Fibroblast of skin of back (primary cell): Measurements from ENCODE around the gene USH1C. TPM values are rescaled to one million over a fixed set of nuclear protein-coding genes. Genes with fewer than 3 reads are reported as not detected.

Experiments used
- DNase-seq: peaks from one replicate; pipeline ENCODE4 v3.0.0-alpha.2; 2013
- polyA plus RNA-seq, 2 experiments: library from polyadenylated mRNA; unstranded; fragments of 120-200 nt; gene quantifications; one replicate each; pipeline ENCODE4 v1.2.1, GENCODE V29; 2013; ENCODE audit not compliant: insufficient read length in 2 of 2

The USH1C gene
- polyA plus RNA-seq (2013, experiment 1 of 2; ENCODE audit: insufficient read length) = not detected
- not detected for polyA plus RNA-seq (2013, experiment 2 of 2; ENCODE audit: insufficient read length)

DNA sequence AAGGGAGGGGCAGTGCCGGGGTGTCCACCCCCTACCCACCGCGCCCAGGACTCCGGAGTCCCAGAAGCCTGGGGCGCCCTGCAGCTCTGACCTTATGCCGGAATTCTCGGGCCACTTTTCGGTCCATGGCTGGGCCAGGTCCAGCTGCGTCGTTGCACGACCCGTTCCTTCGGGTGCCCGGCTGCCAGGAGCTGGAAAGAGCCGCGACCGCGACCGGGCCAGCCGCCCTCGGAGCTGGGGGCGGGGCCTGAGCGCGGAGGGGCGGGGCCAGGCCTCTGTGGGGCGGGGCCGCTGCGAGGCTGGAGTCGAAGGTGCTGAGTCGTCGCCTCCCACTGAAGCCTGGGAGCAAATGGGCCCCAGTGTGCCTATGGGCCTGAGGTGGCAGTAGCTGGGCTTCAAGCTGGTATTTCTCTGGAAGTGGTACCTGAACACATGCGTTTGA is at the start of gene USH1C:
USH1C (minus strand) TSS at position 236 of the 442 bp plus-strand sequence; CDS start at position 127, 109 bp downstream.
- DNase-seq = no peak

DNA sequence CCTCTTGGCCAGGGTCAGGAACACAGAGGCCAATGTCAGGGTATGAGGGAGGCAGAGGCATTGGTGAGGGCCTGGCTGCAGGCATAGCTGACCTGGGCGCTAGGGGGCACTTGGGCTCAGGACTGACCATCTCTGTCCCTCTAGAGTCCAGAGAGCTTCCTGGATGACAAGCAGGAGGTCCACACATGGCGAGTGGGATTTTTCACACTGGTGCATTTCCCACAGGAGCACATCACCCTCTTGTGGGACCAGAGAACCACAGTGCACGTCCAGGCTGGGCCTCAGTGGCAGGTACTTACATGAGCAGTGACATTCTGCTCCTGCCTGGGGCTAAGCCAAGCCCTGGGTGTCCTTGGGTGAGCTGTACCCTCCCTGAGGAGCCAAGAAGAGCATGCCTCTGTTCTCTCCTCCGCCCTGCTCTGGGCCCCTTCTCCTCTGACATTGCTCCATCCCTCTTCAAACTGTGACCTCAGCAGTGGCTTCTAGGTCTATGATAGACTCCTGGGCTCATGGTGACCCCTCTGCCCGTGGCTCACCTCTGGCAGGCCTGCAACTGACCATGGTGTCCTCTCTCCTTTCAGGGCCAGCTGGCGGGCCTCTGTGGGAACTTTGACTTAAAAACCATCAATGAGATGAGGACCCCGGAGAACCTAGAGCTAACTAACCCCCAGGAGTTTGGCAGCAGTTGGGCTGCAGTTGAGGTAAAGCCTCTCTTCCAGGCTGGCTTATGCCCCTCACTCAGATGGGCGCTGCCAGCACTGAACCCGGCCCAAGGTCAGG is 49.4 kb upstream of the USH1C start:
- DNase-seq = no peak

DNA sequence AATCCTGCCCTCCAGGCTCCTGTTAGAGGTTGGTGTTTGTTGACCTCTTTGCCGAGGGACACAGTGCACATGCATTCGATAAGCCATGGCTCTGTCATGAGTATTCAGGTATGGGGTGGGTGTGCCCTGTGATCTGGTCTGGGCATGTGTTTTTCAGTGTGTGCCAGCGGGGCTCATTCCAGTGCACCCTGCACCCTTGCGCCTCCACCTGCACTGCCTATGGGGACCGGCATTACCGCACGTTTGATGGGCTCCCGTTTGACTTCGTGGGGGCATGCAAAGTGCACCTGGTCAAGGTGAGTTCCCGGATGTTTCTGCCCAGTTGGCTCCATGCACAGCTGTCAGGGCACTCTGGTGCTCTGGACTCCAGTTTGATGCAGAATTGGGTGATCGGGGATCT is 47.1 kb upstream of the USH1C start:
- no peak for DNase-seq

DNA sequence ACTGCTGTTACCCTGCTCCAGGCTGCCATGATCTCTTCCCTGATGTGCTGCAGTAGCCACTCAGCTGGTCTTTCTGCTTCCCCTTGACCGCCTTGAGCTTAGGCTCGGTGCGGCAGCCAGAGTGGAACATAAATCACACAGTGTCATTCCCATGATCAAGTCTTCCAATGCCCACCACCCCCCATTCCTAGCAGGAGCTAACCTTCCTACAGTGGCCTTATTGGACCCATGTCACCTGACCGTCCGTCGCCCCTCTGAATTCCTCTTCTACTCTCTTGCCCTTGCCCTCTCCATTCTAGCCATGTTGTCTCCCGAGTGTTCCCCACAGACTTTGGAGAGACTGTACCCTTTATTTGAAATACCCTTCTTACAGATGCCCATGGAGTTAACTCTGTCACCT is 46.2 kb upstream of the USH1C start:
- no peak for DNase-seq

DNA sequence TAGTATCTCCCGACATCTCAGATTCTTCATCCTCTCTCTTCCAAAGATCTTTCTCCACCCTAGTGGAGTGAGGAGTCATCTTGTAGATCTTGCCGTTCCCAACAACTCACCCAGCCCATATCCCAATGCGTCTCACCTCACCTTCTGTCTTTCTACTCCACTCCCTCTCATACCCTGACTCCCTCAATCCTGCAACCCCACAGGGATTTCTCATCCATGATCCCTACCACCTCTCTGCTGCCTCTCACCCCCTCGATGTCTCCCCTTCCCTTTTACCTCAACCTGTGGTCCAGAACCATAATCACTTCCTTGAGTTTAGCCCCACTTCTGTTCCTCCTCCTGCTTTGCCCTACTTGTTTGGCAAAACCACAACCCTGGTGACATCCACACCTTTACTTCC is 44.5 kb upstream of the USH1C start:
- no peak for DNase-seq

DNA sequence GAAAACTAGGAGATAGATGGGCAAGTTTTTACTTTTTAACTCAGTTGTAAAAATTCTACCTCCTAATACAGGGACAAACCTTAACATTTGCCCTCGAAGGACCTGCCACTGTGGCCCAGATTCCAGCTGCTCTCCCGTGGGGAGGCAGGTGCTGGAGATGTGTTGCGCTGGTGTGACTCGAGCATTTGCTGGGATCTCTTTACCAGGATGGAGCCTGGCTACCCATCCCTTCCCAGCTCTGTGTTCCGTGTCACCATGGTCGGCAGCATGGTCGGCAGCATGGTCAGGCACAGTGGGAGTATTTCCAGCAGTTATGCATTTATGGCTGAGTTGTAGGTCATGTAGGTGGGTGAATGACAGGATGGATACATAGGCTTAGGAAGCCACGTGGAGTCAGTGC is 44.0 kb upstream of the USH1C start:
- no peak for DNase-seq

DNA sequence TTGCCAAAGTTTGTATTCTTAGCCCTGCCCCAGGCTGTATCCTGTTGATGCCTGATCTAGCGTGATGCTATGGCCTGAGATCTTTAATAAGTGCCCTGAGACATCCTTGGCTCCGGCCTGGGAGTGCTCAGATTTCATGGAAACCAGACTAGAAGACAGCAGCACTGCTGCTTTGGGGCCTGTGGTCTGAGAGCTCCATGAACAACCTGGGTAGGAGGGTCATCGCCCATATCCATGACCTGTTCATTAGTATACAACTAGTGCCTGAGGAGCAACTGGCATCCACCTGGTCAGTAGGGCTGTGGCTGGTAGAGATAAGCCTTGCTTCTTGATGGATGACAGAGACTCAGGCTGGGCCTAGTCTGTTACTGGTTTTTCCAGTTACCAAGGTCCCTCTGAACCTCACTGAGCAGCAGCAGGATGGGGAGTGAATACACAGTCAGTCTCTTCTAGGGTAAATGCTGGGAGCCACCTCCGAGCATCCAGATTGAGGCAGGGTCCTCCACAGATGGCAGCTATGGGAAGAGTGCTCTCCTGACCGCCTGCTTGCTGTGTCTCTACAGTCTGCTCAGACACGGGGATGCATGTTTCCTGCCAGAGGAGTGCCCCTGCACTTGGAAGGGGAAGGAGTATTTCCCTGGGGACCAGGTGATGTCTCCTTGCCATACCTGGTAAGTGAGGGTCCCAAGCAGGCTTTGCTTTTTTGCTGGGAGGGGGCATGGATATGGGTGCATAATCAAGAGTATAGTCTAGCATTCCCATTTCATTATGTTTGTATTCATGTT is 41.9 kb upstream of the USH1C start:
- no peak for DNase-seq

DNA sequence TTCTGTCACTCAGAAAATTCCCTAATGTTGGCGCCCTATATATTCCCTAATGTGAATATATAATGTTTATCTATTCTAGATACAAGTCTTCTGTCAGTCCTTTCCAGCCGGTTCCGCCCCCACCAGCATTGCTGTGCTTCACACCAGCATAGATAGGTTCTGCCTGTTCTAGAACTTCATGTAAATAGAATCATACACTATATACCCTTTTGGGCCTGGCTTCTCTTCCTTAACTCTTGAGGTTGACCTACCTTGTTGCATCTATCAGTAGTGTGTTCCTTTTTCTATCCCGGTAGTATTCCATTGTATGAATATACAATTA is 37.5 kb upstream of the USH1C start:
- no peak for DNase-seq

DNA sequence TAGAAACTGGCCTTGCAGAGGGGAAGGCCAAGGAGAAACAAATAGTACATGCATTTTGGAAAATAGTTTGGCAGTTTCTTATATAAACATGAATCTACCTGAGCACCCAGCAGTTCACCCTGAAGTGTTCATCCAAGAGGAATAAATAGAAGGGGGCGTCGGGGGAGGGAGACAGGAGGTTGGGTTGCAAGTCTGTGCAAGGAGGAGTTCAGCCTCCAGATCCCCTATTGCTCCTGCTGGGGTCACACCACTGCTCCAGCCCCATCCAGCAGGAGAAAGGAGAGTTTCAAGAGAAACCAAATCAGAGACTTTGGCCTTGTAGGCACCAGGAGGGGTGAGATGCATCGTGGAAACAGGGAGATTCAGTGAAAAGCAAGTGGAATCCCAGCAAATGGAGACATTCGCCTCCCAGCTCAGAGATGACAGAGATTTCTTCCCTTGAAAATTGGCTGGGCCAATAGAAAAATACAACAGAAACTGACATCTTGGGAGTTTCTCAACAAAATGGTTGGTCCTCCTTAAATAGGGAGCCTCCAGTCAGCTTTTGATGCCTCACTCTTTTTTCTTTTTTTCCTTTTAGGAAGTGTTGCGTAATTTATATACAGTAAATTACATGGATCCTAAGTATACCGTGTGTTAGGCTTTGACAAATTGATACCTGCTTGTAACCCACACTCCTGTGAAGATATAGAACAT is 37.0 kb upstream of the USH1C start:
- DNase-seq = no peak

DNA sequence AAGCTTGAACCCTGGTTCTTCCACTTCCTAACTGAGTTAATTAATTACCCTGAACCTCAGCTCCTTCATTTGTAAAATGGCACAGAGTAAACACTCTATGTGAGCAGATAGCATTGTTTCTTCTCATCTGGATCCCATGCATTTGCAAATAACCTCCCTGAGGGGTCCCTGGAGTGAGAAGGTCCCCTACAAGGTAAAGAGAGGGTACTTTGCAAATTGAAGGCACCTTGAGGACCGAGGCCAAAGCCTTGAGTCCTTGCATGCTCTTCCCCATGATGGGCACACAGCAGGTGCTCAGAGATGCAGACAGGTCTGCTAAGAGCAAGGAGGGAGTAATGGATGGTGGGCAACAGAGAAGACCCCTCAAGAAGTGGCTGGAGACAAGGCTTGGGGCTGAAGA is 36.1 kb upstream of the USH1C start:
- DNase-seq = no peak

DNA sequence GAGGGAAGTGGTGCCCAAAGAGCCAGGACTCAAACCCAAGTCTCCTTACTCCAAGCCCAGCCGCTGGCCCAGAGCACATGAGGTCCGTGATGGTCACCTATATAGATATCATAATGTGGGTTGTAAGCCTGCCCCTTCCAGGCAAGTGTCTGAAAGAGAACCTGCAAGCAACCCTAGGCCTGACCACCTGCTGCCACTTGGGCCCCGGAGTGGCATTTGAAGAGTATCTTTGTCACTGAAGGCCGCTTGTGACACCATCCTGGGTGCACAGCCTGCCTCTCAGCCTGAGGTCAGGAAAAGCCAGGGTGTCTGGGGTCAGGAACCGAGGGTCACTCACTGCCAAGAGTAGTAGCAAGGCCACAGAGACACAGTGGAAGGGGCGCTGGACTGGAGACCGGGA is 35.2 kb upstream of the USH1C start:
- DNase-seq = no peak

DNA sequence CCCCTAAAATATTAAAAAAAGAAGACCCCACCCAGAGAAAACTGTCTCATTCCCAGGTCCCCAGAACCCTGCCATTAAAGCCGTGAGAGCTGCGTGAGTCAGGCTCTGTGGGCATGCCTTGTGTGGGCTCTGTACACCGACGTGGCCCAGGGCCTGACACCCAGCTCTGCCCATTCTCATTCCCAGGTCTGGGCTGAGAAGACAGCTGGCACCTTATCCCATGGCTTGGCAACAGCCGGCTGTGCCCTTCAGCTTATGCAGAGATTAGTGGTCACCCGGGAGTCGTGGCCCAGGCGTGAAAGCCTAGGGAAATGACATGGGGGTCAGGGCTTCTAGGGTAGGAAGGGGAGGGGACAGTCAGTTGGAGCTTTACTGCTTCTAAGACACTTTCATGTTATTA is 34.7 kb upstream of the USH1C start:
- DNase-seq = no peak

DNA sequence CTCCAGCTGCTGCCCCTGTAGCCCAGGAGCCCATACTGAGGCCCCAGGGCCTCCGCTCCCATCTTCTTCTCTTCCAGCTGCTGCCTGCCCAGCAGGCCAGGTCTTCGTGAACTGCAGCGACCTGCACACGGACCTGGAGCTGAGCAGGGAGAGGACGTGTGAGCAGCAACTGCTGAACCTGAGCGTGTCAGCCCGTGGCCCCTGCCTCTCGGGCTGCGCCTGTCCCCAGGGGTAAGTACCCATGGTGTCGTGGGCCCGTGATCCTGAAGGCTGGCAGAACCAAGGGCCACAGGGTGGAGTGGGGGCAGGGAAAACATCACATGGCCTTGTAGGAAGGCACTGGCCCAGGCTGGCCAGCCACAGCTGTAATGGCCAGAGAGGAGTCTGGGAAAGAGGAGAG is 34.1 kb upstream of the USH1C start:
- no peak for DNase-seq

DNA sequence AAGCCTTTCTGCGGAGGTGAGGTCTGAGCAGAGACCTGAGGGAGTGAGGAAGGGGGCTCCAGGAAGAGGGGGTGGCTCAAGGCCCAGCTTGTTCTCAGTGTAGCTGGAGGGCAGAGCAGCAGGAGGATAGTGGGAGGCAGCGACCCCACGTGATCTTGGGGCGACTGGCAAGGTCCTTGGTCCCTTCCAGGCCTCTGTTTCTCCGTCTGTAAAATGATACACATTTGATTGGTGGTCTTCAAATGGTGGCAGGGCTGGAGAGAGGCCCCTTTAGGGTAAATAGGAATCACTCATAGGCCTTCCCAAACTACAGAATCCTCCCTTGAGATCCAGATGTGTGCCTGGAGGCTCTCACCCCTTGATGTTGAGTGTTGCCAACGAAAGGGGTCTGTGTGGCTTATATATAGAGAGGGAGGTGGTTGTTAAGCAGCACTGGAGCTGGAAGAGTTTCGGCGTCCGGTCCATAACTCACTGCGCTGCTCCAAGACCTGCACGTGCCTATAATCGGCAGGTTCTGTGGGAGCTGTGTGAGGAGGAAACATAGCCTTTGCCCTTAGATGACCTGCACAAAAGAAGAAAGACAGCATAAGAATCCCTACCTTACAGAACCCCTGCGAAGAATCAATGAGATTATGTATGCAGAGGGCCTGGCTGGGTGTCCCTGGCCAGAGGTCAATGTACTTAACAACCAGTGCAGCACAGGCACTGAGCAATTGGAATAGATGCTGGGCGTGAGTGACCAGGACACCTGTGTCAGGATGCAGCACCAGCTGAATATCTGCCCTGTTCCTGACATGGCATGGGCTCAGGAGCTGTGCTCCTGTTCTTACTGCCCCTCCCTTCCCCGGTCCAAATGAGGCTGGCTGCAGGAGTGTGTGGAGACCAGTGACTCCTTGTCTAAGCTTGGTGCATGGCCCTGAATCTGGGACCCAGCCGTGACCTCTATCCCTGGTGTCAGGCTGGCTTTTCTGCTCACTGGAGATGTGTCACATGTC is 31.5 kb upstream of the USH1C start:
- DNase-seq = no peak

DNA sequence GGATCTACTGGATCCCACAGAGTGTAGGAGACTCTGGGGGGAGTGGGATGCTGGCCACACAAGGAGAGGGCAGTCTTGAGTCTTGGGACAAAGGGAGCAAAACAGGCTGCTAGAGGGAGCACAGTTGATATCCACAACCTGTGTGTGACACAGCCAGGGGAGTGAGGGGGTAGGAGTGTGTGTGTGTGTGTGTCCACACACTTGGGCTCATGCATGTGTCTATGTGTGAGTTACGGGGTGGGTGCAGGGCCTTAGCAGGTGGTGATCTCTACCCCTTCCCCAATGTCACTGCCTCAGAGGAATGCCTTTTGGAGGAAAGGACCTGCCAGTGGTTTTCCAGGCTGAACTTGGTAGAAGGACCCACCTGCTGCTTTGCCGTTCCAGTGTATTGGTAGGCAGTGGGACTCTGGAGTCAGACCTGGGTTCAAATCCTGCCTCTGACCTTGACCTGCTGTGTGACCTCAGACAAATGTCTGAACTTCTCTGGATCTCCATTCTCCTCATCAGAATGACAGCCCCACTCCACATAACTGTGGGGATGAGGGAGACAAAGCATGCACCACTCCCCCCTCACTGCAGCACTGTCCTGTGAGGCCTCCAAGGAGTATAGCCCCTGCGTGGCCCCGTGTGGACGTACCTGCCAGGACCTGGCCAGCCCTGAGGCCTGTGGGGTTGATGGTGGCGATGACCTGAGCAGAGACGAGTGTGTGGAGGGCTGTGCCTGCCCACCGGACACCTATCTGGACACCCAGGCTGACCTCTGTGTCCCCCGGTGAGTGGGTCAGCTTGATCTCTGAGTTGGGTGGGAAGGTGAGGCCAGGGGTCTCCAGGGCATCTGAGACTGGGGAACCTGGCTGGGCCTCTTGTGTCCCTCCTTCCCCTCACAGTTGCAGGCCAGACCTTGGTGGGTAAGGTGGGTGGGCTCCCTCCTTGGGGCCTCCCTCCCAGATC is 30.2 kb upstream of the USH1C start:
- no peak for DNase-seq

DNA sequence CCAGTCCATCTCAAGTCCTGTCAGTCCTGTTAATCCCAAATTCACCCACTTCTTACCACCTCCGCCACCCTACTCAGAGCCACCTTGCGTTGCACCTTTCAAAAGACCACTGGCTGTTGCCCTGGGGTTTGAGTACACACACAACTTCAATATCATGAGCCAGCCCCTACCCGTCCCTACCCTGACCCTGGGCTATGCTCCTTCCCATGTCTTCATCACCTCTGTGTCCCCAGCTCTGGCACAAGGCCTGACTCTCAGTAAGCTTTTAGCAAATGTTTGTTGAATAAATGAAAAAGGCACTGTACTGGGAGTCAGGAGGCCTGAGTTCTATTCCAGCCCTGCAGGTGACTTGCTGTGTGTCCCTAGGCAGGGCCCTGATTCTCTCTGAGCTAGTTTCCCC is 29.3 kb upstream of the USH1C start:
- no peak for DNase-seq

DNA sequence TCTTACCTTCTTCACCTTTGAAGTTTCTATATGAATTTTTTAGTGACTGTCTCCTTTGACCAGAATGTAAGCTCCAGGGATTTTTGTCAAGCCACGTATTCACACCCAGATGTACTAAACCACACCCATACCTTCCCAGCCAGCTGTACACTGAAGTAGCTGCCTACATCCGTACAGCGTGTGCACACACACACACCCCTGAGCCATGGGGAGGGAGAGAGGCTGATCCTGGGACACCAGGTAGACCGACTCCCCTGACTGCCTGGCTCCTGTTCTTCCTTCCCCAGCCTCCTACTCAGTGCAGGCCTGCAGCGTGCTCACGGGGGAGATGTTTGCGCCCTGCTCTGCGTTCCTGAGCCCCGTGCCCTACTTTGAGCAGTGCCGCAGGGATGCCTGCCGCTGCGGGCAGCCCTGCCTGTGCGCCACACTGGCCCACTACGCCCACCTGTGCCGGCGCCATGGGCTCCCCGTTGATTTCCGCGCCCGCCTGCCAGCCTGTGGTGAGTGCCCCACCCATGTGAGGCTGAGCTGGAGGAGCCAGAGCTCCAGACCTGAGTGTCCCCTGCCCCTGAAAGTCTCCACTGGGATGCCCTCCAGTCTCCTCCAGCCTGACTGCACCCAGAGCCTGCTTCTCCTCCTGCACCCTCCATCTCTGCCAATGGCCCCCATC is 28.7 kb upstream of the USH1C start:
- DNase-seq = no peak

DNA sequence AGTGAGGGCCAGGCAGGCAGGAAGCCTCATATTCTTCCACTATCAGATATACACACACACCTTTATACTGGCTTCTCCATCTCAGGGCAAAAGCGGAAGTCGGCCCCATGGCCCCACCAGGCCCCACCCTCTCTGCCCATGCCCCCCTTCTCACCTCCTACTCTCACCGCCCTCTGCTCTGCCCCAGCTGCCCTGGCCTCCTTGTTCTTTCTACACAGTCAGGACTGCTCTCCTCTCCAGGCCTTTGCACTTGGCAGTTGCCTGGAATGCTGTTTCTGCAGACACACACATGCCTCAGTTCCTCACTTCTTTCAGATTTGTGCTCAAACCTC is 28.1 kb upstream of the USH1C start:
- DNase-seq = no peak

DNA sequence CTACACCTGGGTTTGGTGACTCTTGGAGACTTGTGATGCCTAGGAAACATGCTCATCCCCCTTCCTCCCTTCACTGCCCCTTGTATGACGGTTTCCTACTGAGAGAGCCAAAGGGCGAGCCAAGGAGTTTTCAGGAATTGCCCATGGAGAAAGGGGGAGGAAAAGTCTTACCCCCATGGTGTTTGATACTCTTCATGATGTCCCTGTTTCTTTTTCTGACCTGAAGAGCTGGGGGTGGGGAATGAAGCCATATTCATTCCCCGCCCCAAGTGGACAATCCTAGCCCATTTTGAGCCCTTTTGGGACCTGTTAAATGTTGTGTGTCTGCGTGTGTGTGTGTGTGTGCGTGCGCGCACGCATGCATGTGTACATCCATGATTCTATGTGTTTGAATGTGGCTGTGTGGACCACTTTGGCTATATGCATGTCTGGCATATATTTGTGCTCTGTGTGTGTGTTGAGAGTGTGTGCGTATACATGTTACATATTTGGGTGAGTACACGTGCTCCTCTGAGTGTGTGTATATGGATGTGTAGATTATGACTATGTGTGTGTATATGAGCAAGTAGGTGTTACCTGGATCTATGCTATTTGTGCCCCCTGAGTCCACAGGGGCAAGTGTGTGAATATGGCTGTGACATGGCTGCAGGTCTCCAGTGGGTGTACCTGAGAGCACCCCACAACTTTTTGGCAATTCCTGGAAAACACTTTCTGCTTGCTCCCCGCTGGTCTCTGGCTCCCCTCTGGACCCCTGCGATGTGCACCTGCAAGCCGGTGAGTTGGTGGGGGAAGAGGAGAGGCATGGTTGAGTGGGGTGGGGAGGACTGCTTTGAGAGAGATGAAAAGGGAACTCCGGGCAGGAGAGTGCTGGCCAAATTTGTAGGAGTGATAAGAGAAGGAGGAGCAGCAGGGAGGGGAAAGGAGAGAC is 27.5 kb upstream of the USH1C start:
- DNase-seq = no peak
